ENCODE measurements around the gene AMBP. TPM values are rescaled to one million over a fixed set of nuclear protein-coding genes. Genes with fewer than 3 reads are reported as not detected.

Gene AMBP
- total RNA-seq, 3 donors from 2014 or later (not counting 1 experiment from before 2014, with no cell fraction given): not detected

DNA sequence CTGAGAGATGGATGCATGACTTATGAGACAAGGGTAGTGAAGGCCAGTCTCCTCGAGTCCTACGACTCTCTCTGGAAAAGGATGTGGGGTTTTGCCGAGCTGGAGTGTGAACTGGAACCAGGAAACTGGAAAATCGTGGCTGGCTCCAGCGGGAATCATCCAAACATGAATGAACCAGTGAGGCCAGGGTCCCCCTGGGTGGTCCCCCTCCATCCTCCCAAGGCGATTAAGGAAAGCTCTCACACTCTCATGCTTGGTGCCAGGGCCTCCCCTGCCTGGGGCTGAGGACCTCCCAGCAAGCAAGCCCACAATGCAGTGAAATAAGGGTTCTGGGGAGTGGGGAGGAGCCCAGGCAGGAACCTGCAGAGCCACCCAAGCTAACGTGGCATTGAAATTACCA is 9.6 kb upstream of the AMBP start:
- ATAC-seq (no peak), DNase-seq (no peak)
- Mint-ChIP-seq H3K36me3 (no peaks in the 10 kb centered on the region), H3K9me3 (no peaks in the 10 kb centered on the region), H3K27ac (no peak overlapping the region), H3K4me1 (no peaks in the 10 kb centered on the region), H3K4me3 (no peak overlapping the region), H3K27me3 (ENCODE audit: low read depth in 2 of 2) (peaks cover 0 to 4% of the 10 kb centered on the region in 2 donors)
- H3K4me1 ChIP-seq (ENCODE audit: control insufficient read depth, insufficient read depth, low read length): no peaks in the 10 kb centered on the region
- intact Hi-C loops (cut with micrococcal nuclease): no loop called here
- 88% methylated on average over 7 of the region's 7 CpGs for WGBS (ENCODE audit: insufficient coverage)
- no peak overlapping the region for H3K4me3 ChIP-seq (ENCODE audit: low read length)
- no peaks in the 10 kb centered on the region for H3K36me3 ChIP-seq (ENCODE audit: control insufficient read depth, insufficient read depth, low read length)
- no peaks in the 10 kb centered on the region for H3K27me3 ChIP-seq (ENCODE audit: control insufficient read depth, insufficient read depth, low read length)
- no peak overlapping the region for H3K27ac ChIP-seq (ENCODE audit: low read length)
- TF ChIP-seq CTCF (IDR thresholded peaks at IDR 0.05): no peak
- H3K9me3 ChIP-seq (ENCODE audit: control insufficient read depth, insufficient read depth, low read length): no peaks in the 10 kb centered on the region

GRCh38 chr9:114086607-114087006 is 8.5 kb upstream of the AMBP start:
- Mint-ChIP-seq H3K4me1 (no peaks in the 10 kb centered on the region), H3K36me3 (no peaks in the 10 kb centered on the region), H3K9me3 (no peaks in the 10 kb centered on the region), H3K4me3 (no peak overlapping the region), H3K27me3 (ENCODE audit: low read depth in 2 of 2) (peaks cover 0 to 4% of the 10 kb centered on the region in 2 donors), H3K27ac (no peak overlapping the region)
- intact Hi-C loops (cut with micrococcal nuclease): no loop called here
- DNase-seq: no peak
- no peak for TF ChIP-seq CTCF (IDR thresholded peaks at IDR 0.05)
- Histone ChIP-seq H3K27me3 (ENCODE audit: control insufficient read depth, insufficient read depth, low read length) (no peaks in the 10 kb centered on the region), H3K4me1 (ENCODE audit: control insufficient read depth, insufficient read depth, low read length) (no peaks in the 10 kb centered on the region), H3K9me3 (ENCODE audit: control insufficient read depth, insufficient read depth, low read length) (no peaks in the 10 kb centered on the region), H3K4me3 (ENCODE audit: low read length) (no peak overlapping the region), H3K27ac (ENCODE audit: low read length) (no peak overlapping the region), H3K36me3 (ENCODE audit: control insufficient read depth, insufficient read depth, low read length) (no peaks in the 10 kb centered on the region)
- WGBS (ENCODE audit: insufficient coverage): 70% methylated on average over 4 of the region's 4 CpGs
- ATAC-seq: no peak

- H3K9me3 Mint-ChIP-seq: no peaks in the 10 kb centered on the region
- no peaks in the 10 kb centered on the region for H3K36me3 ChIP-seq (ENCODE audit: control insufficient read depth, insufficient read depth, low read length)
- no peak overlapping the region for H3K27ac ChIP-seq (ENCODE audit: low read length)
- no peaks in the 10 kb centered on the region for H3K4me1 Mint-ChIP-seq
- H3K27ac Mint-ChIP-seq: no peak overlapping the region
- H3K36me3 Mint-ChIP-seq: no peaks in the 10 kb centered on the region
- no peak overlapping the region for H3K4me3 Mint-ChIP-seq
- intact Hi-C loops (cut with micrococcal nuclease): no loop called here
- ATAC-seq (no peak), DNase-seq (no peak)
- 90% methylated on average over 6 of the region's 6 CpGs for WGBS (ENCODE audit: insufficient coverage)
- peaks cover 0 to 4% of the 10 kb centered on the region in 2 donors for H3K27me3 Mint-ChIP-seq (ENCODE audit: low read depth in 2 of 2)
- H3K4me3 ChIP-seq (ENCODE audit: low read length): no peak overlapping the region
- no peaks in the 10 kb centered on the region for H3K9me3 ChIP-seq (ENCODE audit: control insufficient read depth, insufficient read depth, low read length)
- H3K4me1 ChIP-seq (ENCODE audit: control insufficient read depth, insufficient read depth, low read length): no peaks in the 10 kb centered on the region
- TF ChIP-seq CTCF (IDR thresholded peaks at IDR 0.05): no peak
- H3K27me3 ChIP-seq (ENCODE audit: control insufficient read depth, insufficient read depth, low read length): no peaks in the 10 kb centered on the region
These were observed 7.9 kb upstream of the AMBP start for GRCh38 chr9:114086009-114086408.

DNA sequence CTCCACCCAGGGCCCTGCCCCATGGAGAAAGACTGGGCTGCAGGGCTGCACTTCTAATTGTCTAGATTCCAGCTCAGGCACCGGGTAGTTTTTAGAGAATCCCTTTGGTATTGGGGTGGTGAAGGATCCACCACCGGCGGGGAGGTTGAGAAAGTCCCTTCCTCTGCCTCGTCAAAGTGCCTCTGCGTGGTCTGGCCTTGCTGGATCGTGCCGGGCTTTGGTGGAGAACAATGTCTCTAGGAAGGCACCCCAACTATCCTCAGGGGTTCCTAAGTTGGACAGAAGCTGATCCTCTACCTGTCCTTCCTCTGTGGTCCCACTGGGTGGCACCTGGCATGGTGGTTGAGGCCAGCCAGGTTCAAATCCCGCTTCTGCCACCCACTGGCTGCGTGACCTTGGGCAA is 7.3 kb upstream of the AMBP start:
- no peaks in the 10 kb centered on the region for H3K4me1 Mint-ChIP-seq
- no peaks in the 10 kb centered on the region for H3K36me3 Mint-ChIP-seq
- H3K27ac Mint-ChIP-seq: no peak overlapping the region
- 88% methylated on average over 9 of the region's 9 CpGs for WGBS (ENCODE audit: insufficient coverage)
- Histone ChIP-seq H3K36me3 (ENCODE audit: control insufficient read depth, insufficient read depth, low read length) (no peaks in the 10 kb centered on the region), H3K9me3 (ENCODE audit: control insufficient read depth, insufficient read depth, low read length) (no peaks in the 10 kb centered on the region), H3K4me3 (ENCODE audit: low read length) (no peak overlapping the region), H3K4me1 (ENCODE audit: control insufficient read depth, insufficient read depth, low read length) (no peaks in the 10 kb centered on the region), H3K27me3 (ENCODE audit: control insufficient read depth, insufficient read depth, low read length) (no peaks in the 10 kb centered on the region), H3K27ac (ENCODE audit: low read length) (no peak overlapping the region)
- no peak for DNase-seq
- no peaks in the 10 kb centered on the region for H3K9me3 Mint-ChIP-seq
- ATAC-seq: no peak
- H3K27me3 Mint-ChIP-seq (ENCODE audit: low read depth in 2 of 2): peaks cover 0 to 4% of the 10 kb centered on the region in 2 donors
- TF ChIP-seq CTCF (IDR thresholded peaks at IDR 0.05): no peak
- intact Hi-C loops (cut with micrococcal nuclease): no loop called here
- no peak overlapping the region for H3K4me3 Mint-ChIP-seq

Data from natural killer cell (primary cell).